ENCODE measurements around the gene OR10H2. TPM values are rescaled to one million over a fixed set of nuclear protein-coding genes. Genes with fewer than 3 reads are reported as not detected.

The OR10H2 gene
- total RNA-seq, 2 experiments from 2014 or later = not detected

GRCh38 chr19:15715642-15716041 is 12.2 kb upstream of the OR10H2 start:
- Mint-ChIP-seq H3K4me3 (no peak overlapping the region), H3K4me1 (ENCODE audit: low read depth) (no peaks in the 10 kb centered on the region), H3K27ac (no peak overlapping the region), H3K9me3 (no peaks in the 10 kb centered on the region), H3K36me3 (ENCODE audit: low read depth) (no peaks in the 10 kb centered on the region), H3K27me3 (peaks cover 14% of the 10 kb centered on the region)
- intact Hi-C loops (cut with micrococcal nuclease) = no loop called here
- POLR2A ChIA-PET = no interaction called here
- ATAC-seq = no peak
- TF ChIP-seq, protein P1, sequence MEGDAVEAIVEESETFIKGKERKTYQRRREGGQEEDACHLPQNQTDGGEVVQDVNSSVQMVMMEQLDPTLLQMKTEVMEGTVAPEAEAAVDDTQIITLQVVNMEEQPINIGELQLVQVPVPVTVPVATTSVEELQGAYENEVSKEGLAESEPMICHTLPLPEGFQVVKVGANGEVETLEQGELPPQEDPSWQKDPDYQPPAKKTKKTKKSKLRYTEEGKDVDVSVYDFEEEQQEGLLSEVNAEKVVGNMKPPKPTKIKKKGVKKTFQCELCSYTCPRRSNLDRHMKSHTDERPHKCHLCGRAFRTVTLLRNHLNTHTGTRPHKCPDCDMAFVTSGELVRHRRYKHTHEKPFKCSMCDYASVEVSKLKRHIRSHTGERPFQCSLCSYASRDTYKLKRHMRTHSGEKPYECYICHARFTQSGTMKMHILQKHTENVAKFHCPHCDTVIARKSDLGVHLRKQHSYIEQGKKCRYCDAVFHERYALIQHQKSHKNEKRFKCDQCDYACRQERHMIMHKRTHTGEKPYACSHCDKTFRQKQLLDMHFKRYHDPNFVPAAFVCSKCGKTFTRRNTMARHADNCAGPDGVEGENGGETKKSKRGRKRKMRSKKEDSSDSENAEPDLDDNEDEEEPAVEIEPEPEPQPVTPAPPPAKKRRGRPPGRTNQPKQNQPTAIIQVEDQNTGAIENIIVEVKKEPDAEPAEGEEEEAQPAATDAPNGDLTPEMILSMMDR (IDR thresholded peaks at IDR 0.05) = no peak
- CTCF ChIA-PET = no interaction called here
- no peak for DNase-seq

GRCh38 chr19:15717809-15718208 is 10.0 kb upstream of the OR10H2 start:
- Mint-ChIP-seq H3K27me3 (peaks cover 23% of the 10 kb centered on the region), H3K36me3 (ENCODE audit: low read depth) (no peaks in the 10 kb centered on the region)
- intact Hi-C loops (cut with micrococcal nuclease) = no loop called here

DNA sequence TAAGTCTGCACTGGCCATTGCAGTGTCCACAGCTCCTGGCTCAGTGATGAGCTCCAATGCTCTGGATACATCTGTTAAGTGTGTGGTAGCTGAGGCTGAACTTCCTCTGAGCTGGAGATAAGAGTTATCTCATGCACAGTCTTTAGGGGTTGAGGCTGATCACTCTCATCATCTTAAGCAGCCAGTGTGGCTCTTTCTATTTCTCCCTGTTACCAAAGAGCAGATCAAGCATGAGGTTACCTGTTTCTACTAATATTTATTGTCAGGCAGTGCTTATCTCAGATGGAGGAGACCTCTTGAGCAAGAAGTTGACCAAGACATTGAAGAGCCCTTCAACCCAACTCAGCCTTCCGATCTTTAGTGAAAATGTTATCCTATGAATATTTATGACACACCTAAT is 6.6 kb upstream of the OR10H2 start:
- TF ChIP-seq, protein P1 (IDR thresholded peaks at IDR 0.05) = no peak
- no peak for DNase-seq
- Mint-ChIP-seq H3K36me3 (ENCODE audit: low read depth) (no peaks in the 10 kb centered on the region), H3K9me3 (no peaks in the 10 kb centered on the region), H3K4me3 (no peak overlapping the region), H3K27me3 (peaks cover 38% of the 10 kb centered on the region), H3K4me1 (ENCODE audit: low read depth) (no peaks in the 10 kb centered on the region), H3K27ac (no peak overlapping the region)
- ChIA-PET CTCF (no interaction called here), POLR2A (no interaction called here)
- intact Hi-C loops (cut with micrococcal nuclease) = no loop called here
- ATAC-seq = no peak

More at GRCh38 chr19:15717809-15718208, 10.0 kb upstream of the OR10H2 start:
- Mint-ChIP-seq H3K4me3 (no peak overlapping the region), H3K4me1 (ENCODE audit: low read depth) (no peaks in the 10 kb centered on the region), H3K27ac (no peak overlapping the region), H3K9me3 (no peaks in the 10 kb centered on the region)
- ChIA-PET CTCF (interaction anchor here (1.3 kb wide), 1 partner anchor 32 kb away, joined by 3 read pairs; no protein-coding TSS in a partner anchor), POLR2A (no interaction called here)
- DNase-seq = no peak
- ATAC-seq = no peak
- TF ChIP-seq, protein P1 (IDR thresholded peaks at IDR 0.05) = no peak

GRCh38 chr19:15722956-15723355 is 4.9 kb upstream of the OR10H2 start:
- H3K36me3 Mint-ChIP-seq (ENCODE audit: low read depth) = no peaks in the 10 kb centered on the region
- peaks cover 38% of the 10 kb centered on the region for H3K27me3 Mint-ChIP-seq
- no peaks in the 10 kb centered on the region for H3K9me3 Mint-ChIP-seq
- DNase-seq = no peak
- intact Hi-C loops (cut with micrococcal nuclease) = no loop called here
- H3K4me3 Mint-ChIP-seq = no peak overlapping the region
- TF ChIP-seq, protein P1 (IDR thresholded peaks at IDR 0.05) = no peak
- H3K27ac Mint-ChIP-seq = no peak overlapping the region
- POLR2A ChIA-PET = no interaction called here
- no peak for ATAC-seq
- CTCF ChIA-PET = no interaction called here
- no peaks in the 10 kb centered on the region for H3K4me1 Mint-ChIP-seq (ENCODE audit: low read depth)

GRCh38 chr19:15730538-15730937 is 2.7 kb downstream of the OR10H2 start:
- H3K36me3 Mint-ChIP-seq (ENCODE audit: low read depth) = no peaks in the 10 kb centered on the region
- H3K27me3 Mint-ChIP-seq = peaks cover 18% of the 10 kb centered on the region
- DNase-seq (no peak), ATAC-seq (no peak)
- peaks cover 3% of the 10 kb centered on the region for H3K4me1 Mint-ChIP-seq (ENCODE audit: low read depth)
- intact Hi-C loops (cut with micrococcal nuclease) = no loop called here
- TF ChIP-seq, protein P1 (IDR thresholded peaks at IDR 0.05) = no peak
- H3K4me3 Mint-ChIP-seq = no peak overlapping the region
- POLR2A ChIA-PET = no interaction called here
- no peak overlapping the region for H3K27ac Mint-ChIP-seq
- H3K9me3 Mint-ChIP-seq = peaks cover 2% of the 10 kb centered on the region
- CTCF ChIA-PET = no interaction called here
